CD4-positive, CD25-positive, alpha-beta regulatory T cell (primary cell): ENCODE measurements around the gene CHL1. TPM values are rescaled to one million over a fixed set of nuclear protein-coding genes. Genes with fewer than 3 reads are reported as not detected.

Experiments used
- ATAC-seq, 2 donors: fragments of 150-1000 bp; cut with Tn5 transposase; one replicate each; pipeline ENCODE4 v1.10.0; 2021; ENCODE audit warnings: low read depth in 2 of 2, moderate number of reproducible peaks in 2 of 2, moderate library complexity in 1 of 2
- DNase-seq, 3 donors: peaks; one replicate each; pipeline versions ENCODE4 v3.0.0 to v3.0.0-alpha.2; 2012 to 2022; ENCODE audit warnings: mixed read lengths in 1 of 3
- H3K27ac ChIP-seq: one replicate; pipeline ENCODE4 v1.7.0; 2013; ENCODE audit warnings: mild to moderate bottlenecking, low read length; ENCODE audit not compliant: insufficient read depth, poor library complexity, severe bottlenecking
- H3K27me3 ChIP-seq: one replicate; pipeline ENCODE4 v1.7.0; 2013; ENCODE audit warnings: low read length; ENCODE audit not compliant: control insufficient read depth, insufficient read depth
- H3K36me3 ChIP-seq: one replicate; pipeline ENCODE4 v1.7.0; 2013; ENCODE audit warnings: mild to moderate bottlenecking, low read length, moderate library complexity; ENCODE audit not compliant: control insufficient read depth, insufficient read depth
- H3K4me1 ChIP-seq: 2 replicates; pipeline ENCODE4 v1.7.0; 2013; ENCODE audit warnings: mild to moderate bottlenecking, low read length; ENCODE audit not compliant: insufficient read depth, control insufficient read depth, poor library complexity, severe bottlenecking
- H3K4me3 ChIP-seq: one replicate; pipeline ENCODE4 v1.7.0; 2013; ENCODE audit warnings: low read depth, mild to moderate bottlenecking, low read length, moderate library complexity
- H3K9me3 ChIP-seq, 2 experiments: 1 replicate in 1 of 2; 2 replicates in 1 of 2; pipeline ENCODE4 v1.7.0; 2013; ENCODE audit warnings: low read length in 2 of 2, mild to moderate bottlenecking in 1 of 2, moderate library complexity in 1 of 2; ENCODE audit not compliant: control insufficient read depth in 2 of 2
- H3K27ac Mint-ChIP-seq, 3 donors: one replicate each; pipeline ENCODE4 v1.8.0; 2020 to 2022; ENCODE audit warnings: mild to moderate bottlenecking in 3 of 3, mixed read lengths in 3 of 3, moderate library complexity in 2 of 3
- H3K27me3 Mint-ChIP-seq: one replicate; pipeline ENCODE4 v1.8.0; 2022; ENCODE audit warnings: mild to moderate bottlenecking, mixed read lengths
- H3K36me3 Mint-ChIP-seq: one replicate; pipeline ENCODE4 v1.8.0; 2020; ENCODE audit warnings: mixed read lengths
- H3K4me1 Mint-ChIP-seq, 4 donors: one replicate each; pipeline ENCODE4 v1.8.0; 2020 to 2022; ENCODE audit warnings: mixed read lengths in 4 of 4, mild to moderate bottlenecking in 1 of 4
- H3K4me3 Mint-ChIP-seq, 4 donors: one replicate each; pipeline ENCODE4 v1.8.0; 2020 to 2022; ENCODE audit warnings: mild to moderate bottlenecking in 4 of 4, mixed read lengths in 4 of 4, moderate library complexity in 3 of 4
- H3K9me3 Mint-ChIP-seq, 7 donors: one replicate each; pipeline ENCODE4 v1.8.0; 2020 to 2022; ENCODE audit warnings: mixed read lengths in 7 of 7, mild to moderate bottlenecking in 3 of 7, moderate library complexity in 2 of 7
- polyA plus RNA-seq, 4 donors: library from polyadenylated mRNA; unstranded; fragments of 300-500 nt; fragmentation: Illumina TruSeq; gene quantifications; one replicate each; pipeline ENCODE4 v1.2.3, GENCODE V29; 2021
- total RNA-seq: library from RNA; stranded (reverse); gene quantifications from one replicate; pipeline ENCODE4 v1.2.3, GENCODE V29; 2022

CHL1 gene
- total RNA-seq: not detected
- not detected for polyA plus RNA-seq

GRCh38 chr3:196311-197148 lies at the start of gene CHL1:
Gene CHL1, plus strand, starts transcription at chr3:196763. Its CDS starts 123,014 bp downstream, at chr3:319777.
- no peak within 1 kb of the TSS for H3K27ac ChIP-seq
- ATAC-seq (no peak), DNase-seq (no peak)
- Mint-ChIP-seq H3K36me3 (no peaks in the 10 kb centered on the region), H3K4me3 (no peak within 1 kb of the TSS), H3K27ac (no peak within 1 kb of the TSS), H3K27me3 (peaks cover 16% of the 10 kb centered on the region), H3K9me3 (peaks cover 0 to 7% (median 0%) of the 10 kb centered on the region in 7 donors), H3K4me1 (peaks cover 0 to 4% (median 2%) of the 10 kb centered on the region in 4 donors)
- no peaks in the 10 kb centered on the region for H3K4me1 ChIP-seq
- no peak within 1 kb of the TSS for H3K4me3 ChIP-seq
- peaks cover 0 to 5% of the 10 kb centered on the region in 2 experiments for H3K9me3 ChIP-seq
- H3K36me3 ChIP-seq: no peaks in the 10 kb centered on the region
- no peaks in the 10 kb centered on the region for H3K27me3 ChIP-seq

DNA sequence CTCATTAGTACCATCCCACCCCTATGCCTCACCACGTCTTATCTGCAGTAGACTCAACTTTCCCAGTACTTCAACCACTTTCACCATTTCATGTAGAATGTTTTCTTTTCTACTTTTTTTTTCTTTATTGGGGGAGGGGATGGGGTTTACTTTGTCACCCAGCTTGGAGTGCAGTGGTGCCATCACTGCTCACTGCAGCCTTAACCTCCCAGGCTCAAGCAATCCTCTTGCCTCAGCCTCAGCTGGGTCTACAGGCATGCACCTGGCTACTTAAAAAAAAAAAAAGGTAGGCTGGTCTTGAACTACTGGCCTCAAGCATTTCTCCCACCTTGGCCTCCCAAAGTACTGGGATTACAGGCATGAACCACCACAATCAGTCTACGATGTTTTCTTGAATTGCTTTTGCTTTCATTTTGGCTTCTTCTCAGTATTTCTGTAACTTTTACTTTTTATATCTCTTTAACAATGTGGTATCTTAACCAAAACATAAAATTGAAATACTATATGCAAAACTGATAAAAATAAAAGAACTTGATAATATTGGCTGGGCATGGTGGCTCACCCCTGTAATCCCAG lies 44.9 kb upstream of the CHL1 start:
- H3K4me1 Mint-ChIP-seq: no peaks in the 10 kb centered on the region
- H3K4me1 ChIP-seq: no peaks in the 10 kb centered on the region
- ATAC-seq: no peak
- H3K9me3 ChIP-seq: no peaks in the 10 kb centered on the region
- H3K36me3 Mint-ChIP-seq: no peaks in the 10 kb centered on the region
- peaks cover 0 to 8% (median 0%) of the 10 kb centered on the region in 7 donors for H3K9me3 Mint-ChIP-seq
- no peak overlapping the region for H3K27ac ChIP-seq
- no peaks in the 10 kb centered on the region for H3K27me3 ChIP-seq
- H3K36me3 ChIP-seq: no peaks in the 10 kb centered on the region
- no peak overlapping the region for H3K4me3 ChIP-seq
- H3K27ac Mint-ChIP-seq: no peak overlapping the region
- H3K4me3 Mint-ChIP-seq: no peak overlapping the region
- H3K27me3 Mint-ChIP-seq: no peaks in the 10 kb centered on the region
- no peak for DNase-seq

DNA sequence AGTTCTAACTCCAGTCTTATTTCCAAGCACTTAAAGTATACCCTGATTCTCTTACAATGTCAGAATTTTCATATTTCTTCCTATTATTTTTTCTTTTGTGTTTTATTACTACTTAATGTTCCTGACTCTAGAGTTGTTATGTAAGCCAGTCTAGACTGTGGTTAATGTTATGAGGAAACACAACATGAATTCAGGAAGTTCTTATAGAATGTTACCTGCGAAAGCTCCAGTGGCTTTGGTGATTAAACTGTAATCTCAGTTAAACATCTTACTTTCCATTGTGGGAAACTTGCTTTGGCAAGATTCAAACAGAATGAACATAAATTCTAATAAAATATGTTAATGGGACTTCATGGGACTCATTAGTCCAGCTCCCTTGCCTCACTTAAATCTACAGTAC lies 36.6 kb upstream of the CHL1 start:
- Histone ChIP-seq H3K27me3 (no peaks in the 10 kb centered on the region), H3K36me3 (no peaks in the 10 kb centered on the region), H3K9me3 (no peaks in the 10 kb centered on the region), H3K27ac (no peak overlapping the region), H3K4me3 (no peak overlapping the region), H3K4me1 (no peaks in the 10 kb centered on the region)
- Mint-ChIP-seq H3K4me3 (no peak overlapping the region), H3K27ac (no peak overlapping the region), H3K36me3 (no peaks in the 10 kb centered on the region), H3K9me3 (peaks cover 0 to 12% (median 4%) of the 10 kb centered on the region in 7 donors), H3K27me3 (no peaks in the 10 kb centered on the region), H3K4me1 (no peaks in the 10 kb centered on the region)
- DNase-seq (no peak), ATAC-seq (no peak)

DNA sequence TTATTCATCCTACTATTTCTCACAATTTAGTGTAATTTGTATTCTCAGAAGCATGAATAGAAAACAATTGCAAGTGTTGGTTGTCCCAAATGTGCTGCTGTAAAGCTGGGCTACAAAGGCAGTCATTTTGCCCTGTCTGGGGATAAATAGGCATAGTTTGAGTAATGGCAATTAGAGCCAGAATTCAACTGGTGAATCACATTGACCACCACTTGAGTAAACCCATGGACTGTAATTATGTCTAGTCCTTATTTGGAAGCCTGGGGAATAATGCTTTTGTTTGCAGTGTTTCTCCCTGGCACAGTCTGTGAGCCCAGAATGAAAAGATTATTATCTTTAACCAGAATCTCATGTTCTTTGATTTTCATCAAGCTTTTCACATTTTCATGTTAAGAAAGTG lies 30.5 kb upstream of the CHL1 start:
- Mint-ChIP-seq H3K4me1 (no peaks in the 10 kb centered on the region), H3K27ac (no peak overlapping the region)
- ATAC-seq: no peak

DNA sequence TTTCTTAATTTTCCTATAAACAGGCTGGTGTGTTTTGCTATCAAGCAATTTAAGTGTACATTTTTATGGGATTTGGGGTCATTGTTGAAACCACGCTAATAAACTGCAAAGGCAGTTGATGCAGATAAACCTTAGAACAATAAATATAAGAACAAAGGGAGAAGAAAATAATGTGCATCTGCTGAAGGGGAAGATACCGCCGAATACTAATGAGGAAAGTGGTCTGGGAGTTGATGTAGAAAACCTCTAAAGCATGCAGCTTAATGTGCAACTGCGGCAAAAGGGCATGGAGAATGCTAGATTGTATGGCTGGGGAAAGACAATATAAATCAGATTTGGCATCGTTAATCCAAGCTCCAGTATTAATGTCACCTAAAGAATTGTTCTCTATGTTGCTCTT lies 29.8 kb upstream of the CHL1 start:
- no peak overlapping the region for H3K27ac Mint-ChIP-seq
- Histone ChIP-seq H3K36me3 (no peaks in the 10 kb centered on the region), H3K4me1 (no peaks in the 10 kb centered on the region), H3K27me3 (no peaks in the 10 kb centered on the region), H3K4me3 (no peak overlapping the region), H3K9me3 (no peaks in the 10 kb centered on the region), H3K27ac (no peak overlapping the region)
- H3K27me3 Mint-ChIP-seq: no peaks in the 10 kb centered on the region
- no peak for ATAC-seq
- no peaks in the 10 kb centered on the region for H3K36me3 Mint-ChIP-seq
- no peak overlapping the region for H3K4me3 Mint-ChIP-seq
- peaks cover 0 to 11% (median 4%) of the 10 kb centered on the region in 7 donors for H3K9me3 Mint-ChIP-seq
- no peak for DNase-seq
- no peaks in the 10 kb centered on the region for H3K4me1 Mint-ChIP-seq

More for the DNA sequence above, 30.5 kb upstream of the CHL1 start:
- no peak for DNase-seq
- no peaks in the 10 kb centered on the region for H3K36me3 Mint-ChIP-seq
- H3K4me1 ChIP-seq: no peaks in the 10 kb centered on the region
- H3K27me3 ChIP-seq: no peaks in the 10 kb centered on the region
- no peaks in the 10 kb centered on the region for H3K9me3 ChIP-seq
- no peaks in the 10 kb centered on the region for H3K27me3 Mint-ChIP-seq
- peaks cover 0 to 11% (median 4%) of the 10 kb centered on the region in 7 donors for H3K9me3 Mint-ChIP-seq
- no peaks in the 10 kb centered on the region for H3K36me3 ChIP-seq
- H3K4me3 Mint-ChIP-seq: no peak overlapping the region
- H3K27ac ChIP-seq: no peak overlapping the region
- no peak overlapping the region for H3K4me3 ChIP-seq

GRCh38 chr3:173886-174285 lies 22.7 kb upstream of the CHL1 start:
- no peak overlapping the region for H3K27ac ChIP-seq
- peaks cover 0 to 8% (median 0%) of the 10 kb centered on the region in 7 donors for H3K9me3 Mint-ChIP-seq
- no peaks in the 10 kb centered on the region for H3K36me3 Mint-ChIP-seq
- ATAC-seq (no peak), DNase-seq (no peak)
- H3K4me1 Mint-ChIP-seq: no peaks in the 10 kb centered on the region
- H3K27me3 Mint-ChIP-seq: no peaks in the 10 kb centered on the region
- no peaks in the 10 kb centered on the region for H3K27me3 ChIP-seq
- no peak overlapping the region for H3K27ac Mint-ChIP-seq
- no peaks in the 10 kb centered on the region for H3K4me1 ChIP-seq
- H3K9me3 ChIP-seq: no peaks in the 10 kb centered on the region
- H3K36me3 ChIP-seq: no peaks in the 10 kb centered on the region
- no peak overlapping the region for H3K4me3 Mint-ChIP-seq
- no peak overlapping the region for H3K4me3 ChIP-seq

GRCh38 chr3:184976-185375 lies 11.6 kb upstream of the CHL1 start:
- peaks cover 0 to 10% (median 4%) of the 10 kb centered on the region in 7 donors for H3K9me3 Mint-ChIP-seq
- H3K4me1 ChIP-seq: no peaks in the 10 kb centered on the region
- H3K4me3 Mint-ChIP-seq: no peak overlapping the region
- ATAC-seq (no peak), DNase-seq (no peak)
- no peaks in the 10 kb centered on the region for H3K36me3 Mint-ChIP-seq
- no peaks in the 10 kb centered on the region for H3K27me3 ChIP-seq
- H3K9me3 ChIP-seq: no peaks in the 10 kb centered on the region
- H3K27me3 Mint-ChIP-seq: no peaks in the 10 kb centered on the region
- no peak overlapping the region for H3K27ac ChIP-seq
- no peak overlapping the region for H3K27ac Mint-ChIP-seq
- H3K4me3 ChIP-seq: no peak overlapping the region
- H3K36me3 ChIP-seq: no peaks in the 10 kb centered on the region
- no peaks in the 10 kb centered on the region for H3K4me1 Mint-ChIP-seq
